GM18909 (cell line): ENCODE results near the gene SLAMF8.

Experiments
- ATAC-seq: cut with Tn5 transposase; IDR thresholded peaks from one replicate; pipeline ENCODE4 v1.9.1; 2021; ENCODE audit warnings: mild to moderate bottlenecking; ENCODE audit not compliant: unreplicated experiment, poor library complexity

SLAMF8 gene

GRCh38 chr1:159826441-159827101 is at the start of gene SLAMF8:
Gene SLAMF8, plus strand, starts transcription at chr1:159826873. Its CDS starts 26 bp downstream, at chr1:159826899.
- peak; percentile 55 for ATAC-seq

DNA sequence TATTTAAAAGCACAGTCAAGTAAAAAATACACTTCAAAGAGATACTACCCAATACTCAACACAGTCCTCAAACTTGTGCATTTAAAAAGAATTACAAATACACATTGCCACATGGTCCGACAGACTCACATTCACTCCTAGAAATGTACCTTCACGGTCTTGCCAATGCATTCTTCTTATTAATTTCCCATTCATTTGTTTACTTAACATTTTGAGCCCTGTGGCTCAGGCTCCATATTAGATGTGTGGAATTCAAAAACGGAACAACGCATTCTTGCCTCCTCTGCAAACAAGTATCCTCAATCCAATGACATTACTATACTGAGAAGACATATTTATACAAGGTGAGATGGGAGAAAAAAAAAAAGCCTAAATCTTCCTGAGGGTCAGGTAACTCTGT is 48.4 kb upstream of the SLAMF8 start:
- no peak for ATAC-seq

- no peak for ATAC-seq
Measured at GRCh38 chr1:159779403-159779851, 47.2 kb upstream of the SLAMF8 start.

DNA sequence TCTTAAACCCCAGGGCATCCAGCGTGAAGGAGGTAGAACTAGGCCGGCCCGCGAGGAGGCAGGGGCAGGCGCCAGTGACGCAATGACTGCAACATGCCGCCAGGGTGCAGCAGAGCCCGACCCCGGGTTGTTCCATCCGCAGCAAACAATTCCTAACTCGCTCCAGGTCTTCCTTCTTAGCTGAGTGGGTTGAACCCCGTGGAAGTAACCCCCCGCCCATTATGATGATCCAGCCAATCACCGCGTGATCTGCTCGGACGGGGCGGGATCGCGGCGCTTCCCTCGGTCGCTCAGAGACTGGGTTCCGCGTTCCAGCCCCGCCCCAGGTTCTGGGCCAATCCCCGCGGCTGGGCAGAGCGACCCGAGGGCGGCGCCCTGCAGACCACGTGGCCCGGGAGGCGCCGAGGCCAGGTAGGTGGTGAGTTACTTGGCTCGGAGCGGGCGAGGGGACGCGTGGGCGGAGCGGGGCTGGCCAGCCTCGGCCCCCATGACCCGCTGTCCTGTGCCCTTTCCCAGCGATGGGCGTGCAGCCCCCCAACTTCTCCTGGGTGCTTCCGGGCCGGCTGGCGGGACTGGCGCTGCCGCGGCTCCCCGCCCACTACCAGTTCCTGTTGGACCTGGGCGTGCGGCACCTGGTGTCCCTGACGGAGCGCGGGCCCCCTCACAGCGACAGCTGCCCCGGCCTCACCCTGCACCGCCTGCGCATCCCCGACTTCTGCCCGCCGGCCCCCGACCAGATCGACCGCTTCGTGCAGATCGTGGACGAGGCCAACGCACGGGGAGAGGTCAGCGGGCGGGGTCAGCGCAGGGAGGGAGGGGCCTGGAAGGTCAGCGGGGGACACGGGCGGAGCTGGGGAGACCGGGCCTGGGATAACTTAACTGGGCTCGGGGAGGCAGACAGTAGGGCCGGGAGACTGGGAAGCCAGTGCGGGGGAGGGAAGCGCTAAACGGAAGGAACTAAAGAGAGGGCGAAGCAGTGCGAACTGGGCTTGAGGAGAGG is 45.8 kb upstream of the SLAMF8 start, which contains the start of gene DUSP23:
DUSP23 (plus strand) TSS at position 380 of the 1,000 bp plus-strand sequence; CDS start at position 519, 139 bp downstream.
- ATAC-seq: peak; percentile 99

GRCh38 chr1:159781992-159782391 is 44.7 kb upstream of the SLAMF8 start:
- ATAC-seq: no peak

GRCh38 chr1:159783724-159784123 is 42.9 kb upstream of the SLAMF8 start:
- ATAC-seq: no peak

GRCh38 chr1:159786465-159786864 is 40.2 kb upstream of the SLAMF8 start:
- no peak for ATAC-seq

DNA sequence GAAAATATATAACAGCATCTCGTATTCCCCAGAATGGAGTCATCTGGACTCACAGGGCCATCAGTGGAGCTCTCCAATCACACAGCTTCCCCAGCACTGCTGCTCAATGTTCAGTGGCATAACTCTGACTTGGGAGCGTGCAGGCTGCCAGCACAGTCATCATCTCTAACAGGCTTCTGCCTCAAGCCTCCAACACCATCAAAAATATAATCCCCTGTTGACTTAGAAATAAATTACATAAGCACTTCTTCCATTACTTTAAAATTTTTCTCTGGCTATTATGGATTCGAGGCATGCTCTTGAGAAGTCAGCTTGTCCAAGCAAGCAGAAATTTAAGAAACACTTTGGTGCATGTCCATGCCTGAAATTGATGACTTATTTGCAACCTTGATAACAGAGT is 39.7 kb upstream of the SLAMF8 start:
- no peak for ATAC-seq

DNA sequence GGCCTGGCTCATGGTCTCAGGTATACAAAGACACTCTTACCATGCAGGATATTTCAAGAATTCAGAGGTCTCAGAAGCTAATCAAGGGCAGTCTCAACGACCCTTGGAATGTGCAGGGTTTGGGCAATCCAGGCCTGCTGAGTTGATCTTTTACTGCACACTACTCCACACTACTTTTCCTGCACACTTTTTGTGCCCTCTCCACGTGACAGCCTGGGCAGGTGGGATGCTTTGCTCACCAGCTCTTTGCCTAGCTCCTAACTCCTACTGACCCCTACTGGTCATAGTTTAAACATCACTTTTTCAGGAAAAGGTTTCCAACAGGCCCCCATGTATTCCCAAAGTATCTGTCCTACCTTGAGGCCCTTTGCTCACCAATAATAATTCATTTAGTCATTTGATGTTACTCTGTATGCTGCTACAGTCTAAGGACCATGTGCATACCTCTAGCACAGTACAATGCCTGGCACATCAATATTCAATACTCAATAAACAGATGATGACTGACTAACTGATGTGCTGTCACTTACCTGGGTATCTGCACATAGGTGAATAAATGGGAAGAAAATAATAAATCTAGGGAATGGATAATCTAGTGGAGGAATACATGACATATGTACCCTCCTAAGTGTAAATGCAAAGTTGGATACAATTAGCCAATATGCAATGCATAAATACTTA is 36.3 kb upstream of the SLAMF8 start:
- ATAC-seq: no peak

- no peak for ATAC-seq
Measured at GRCh38 chr1:159791031-159791430, 35.6 kb upstream of the SLAMF8 start.

GRCh38 chr1:159791461-159791860 is 35.2 kb upstream of the SLAMF8 start:
- no peak for ATAC-seq

DNA sequence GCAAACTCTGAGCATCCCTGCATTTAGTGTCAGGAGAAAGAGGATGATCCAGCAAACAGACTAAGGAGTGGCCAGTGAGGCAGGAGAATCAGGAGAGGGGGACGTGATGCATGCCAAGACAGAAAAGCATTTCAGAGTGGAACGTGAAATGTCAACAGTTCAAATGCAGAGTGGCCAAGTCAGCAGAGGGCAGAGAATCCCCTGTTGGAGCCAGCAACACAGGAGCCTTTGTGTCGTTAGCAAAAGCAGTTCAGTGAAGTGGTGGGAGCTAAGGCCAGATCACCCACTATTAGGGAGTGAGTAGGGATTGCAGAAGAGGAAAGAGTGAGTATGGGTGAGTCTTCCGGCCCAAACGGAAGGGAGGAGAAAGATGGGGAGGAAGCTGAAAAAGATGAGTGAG is 31.1 kb upstream of the SLAMF8 start:
- ATAC-seq: no peak

GRCh38 chr1:159798893-159799292 is 27.8 kb upstream of the SLAMF8 start:
- no peak for ATAC-seq

- ATAC-seq: no peak
Measured at GRCh38 chr1:159799446-159799985, 27.2 kb upstream of the SLAMF8 start.

- peak; percentile 72 for ATAC-seq
Measured at GRCh38 chr1:159800177-159800930, 26.3 kb upstream of the SLAMF8 start.

- no peak for ATAC-seq
Measured at GRCh38 chr1:159802111-159802510, 24.6 kb upstream of the SLAMF8 start, which contains the start of gene FCRL6. Gene FCRL6, plus strand, starts transcription at chr1:159802360. Its CDS starts 65 bp downstream, at chr1:159802425.

- no peak for ATAC-seq
Measured at GRCh38 chr1:159803956-159804689, 22.6 kb upstream of the SLAMF8 start.

GRCh38 chr1:159804924-159805323 is 21.7 kb upstream of the SLAMF8 start:
- ATAC-seq: no peak

- ATAC-seq: no peak
Measured at GRCh38 chr1:159815926-159816325, 10.7 kb upstream of the SLAMF8 start.
